Measurements from ENCODE around the gene ARMH1. TPM values are rescaled to one million over a fixed set of nuclear protein-coding genes. Genes with fewer than 3 reads are reported as not detected.
A peak's percentile ranks its signal among the peaks of the same experiment; 100 is the strongest.

The ARMH1 gene
- total and polyA plus RNA-seq, 10 donors: 12.2 to 86.0 (median 20.8) TPM

GRCh38 chr1:44694863-44695478, 20.5 kb downstream of the ARMH1 start:
- Histone ChIP-seq H3K4me3 (no peak overlapping the region), H3K4me1 (peaks cover 0 to 46% (median 31%) of the 10 kb centered on the region in 6 donors), H3K36me3 (no peaks in the 10 kb centered on the region), H3K27me3 (replicated peaks in 1 of 7) (no peaks in the 10 kb centered on the region), H3K9me3 (no peaks in the 10 kb centered on the region), H3K27ac (peak overlapping the region in 1 of 8 donors; percentile 42)
- no peak for TF ChIP-seq CTCF (IDR thresholded peaks at IDR 0.05 in 8 of 11, conservative IDR thresholded peaks at IDR 0.05 in 3 of 11)
- no peak for TF ChIP-seq POLR2AphosphoS5 (IDR thresholded peaks at IDR 0.05)
- no peak for TF ChIP-seq POLR2A (IDR thresholded peaks at IDR 0.05)
- DNase-seq: peak; percentile 79
- 75 to 89% (median 79%) methylated on average over 7 of the region's 7 CpGs for WGBS, 5 donors
- intact Hi-C loops (cut with DNase I; ENCODE audit: low total_unique reads): no loop called here

- no peaks in the 10 kb centered on the region for H3K36me3 ChIP-seq
- TF ChIP-seq CTCF (IDR thresholded peaks at IDR 0.05 in 8 of 11, conservative IDR thresholded peaks at IDR 0.05 in 3 of 11): no peak
- TF ChIP-seq POLR2A (IDR thresholded peaks at IDR 0.05): no peak
- H3K4me3 ChIP-seq: no peak overlapping the region
- no peak for DNase-seq
- 92 to 99% (median 95%) methylated on average over 4 of the region's 4 CpGs for WGBS, 5 donors
- intact Hi-C loops (cut with DNase I; ENCODE audit: low total_unique reads): no loop called here
- no peaks in the 10 kb centered on the region for H3K27me3 ChIP-seq (replicated peaks in 1 of 7)
- H3K27ac ChIP-seq: no peak overlapping the region
- peaks cover 0 to 46% (median 31%) of the 10 kb centered on the region in 6 donors for H3K4me1 ChIP-seq
- H3K9me3 ChIP-seq: no peaks in the 10 kb centered on the region
Measured at GRCh38 chr1:44695671-44696070, 21.2 kb downstream of the ARMH1 start.

GRCh38 chr1:44696101-44696500, 21.6 kb downstream of the ARMH1 start:
- no peak overlapping the region for H3K4me3 ChIP-seq
- H3K27me3 ChIP-seq (replicated peaks in 1 of 7): no peaks in the 10 kb centered on the region
- 84 to 91% (median 90%) methylated on average over 3 of the region's 3 CpGs for WGBS, 5 donors
- intact Hi-C loops (cut with DNase I; ENCODE audit: low total_unique reads): no loop called here
- H3K9me3 ChIP-seq: no peaks in the 10 kb centered on the region
- peak; percentile 9 for DNase-seq
- peaks cover 0 to 46% (median 31%) of the 10 kb centered on the region in 6 donors for H3K4me1 ChIP-seq
- H3K36me3 ChIP-seq: no peaks in the 10 kb centered on the region
- H3K27ac ChIP-seq: peak overlapping the region in 1 of 8 donors; percentile 79
- no peak for TF ChIP-seq POLR2AphosphoS5 (IDR thresholded peaks at IDR 0.05)
- no peak for TF ChIP-seq POLR2A (IDR thresholded peaks at IDR 0.05)
- no peak for TF ChIP-seq CTCF (IDR thresholded peaks at IDR 0.05 in 8 of 11, conservative IDR thresholded peaks at IDR 0.05 in 3 of 11)

- TF ChIP-seq POLR2AphosphoS5 (IDR thresholded peaks at IDR 0.05): peak in 2 of 3 donors; percentile 32 to 49
- no peak for TF ChIP-seq POLR2A (IDR thresholded peaks at IDR 0.05)
- H3K36me3 ChIP-seq: no peaks in the 10 kb centered on the region
- intact Hi-C loops (cut with DNase I; ENCODE audit: low total_unique reads): no loop called here
- peak; percentile 84 for DNase-seq
- WGBS, 5 donors: 33 to 45% (median 41%) methylated on average over 6 to 7 of the region's 7 CpGs
- H3K4me3 ChIP-seq: no peak overlapping the region
- peak overlapping the region in 5 of 8 donors; percentile 16 to 79 (median 55) for H3K27ac ChIP-seq
- H3K4me1 ChIP-seq: peaks cover 0 to 46% (median 31%) of the 10 kb centered on the region in 6 donors
- no peaks in the 10 kb centered on the region for H3K9me3 ChIP-seq
- H3K27me3 ChIP-seq (replicated peaks in 1 of 7): no peaks in the 10 kb centered on the region
Measured at GRCh38 chr1:44696789-44697345, 22.4 kb downstream of the ARMH1 start.

Data from spleen (tissue), 11 donors.